DMS153 (cell line): ENCODE measurements around the gene CACNA2D2.
A peak's percentile ranks its signal among the peaks of the same experiment; 100 is the strongest.

Experiments used
- DNase-seq: peaks from one replicate; lab custom pipeline; 2025; lab: John Stamatoyannopoulos, UW

The CACNA2D2 gene

GRCh38 chr3:50325497-50326181 lies 177.8 kb downstream of the CACNA2D2 start:
- no peak for DNase-seq

- no peak for DNase-seq
Observed at GRCh38 chr3:50325113-50325480, 178.3 kb downstream of the CACNA2D2 start.

- no peak for DNase-seq
Observed at GRCh38 chr3:50324351-50325112, 178.9 kb downstream of the CACNA2D2 start.

- DNase-seq, result no peak
Observed at GRCh38 chr3:50323614-50324199, 179.7 kb downstream of the CACNA2D2 start.

- no peak for DNase-seq
Observed at GRCh38 chr3:50323092-50323600, 180.3 kb downstream of the CACNA2D2 start.

- peak; percentile 41 for DNase-seq
Observed at GRCh38 chr3:50322386-50323091, 180.9 kb downstream of the CACNA2D2 start, which contains the start of gene HYAL2. TSS of gene HYAL2 (minus strand) at chr3:50322745. CDS start at chr3:50320489, 2,256 bp downstream.

- no peak for DNase-seq
Observed at GRCh38 chr3:50322115-50322385, 181.4 kb downstream of the CACNA2D2 start.

GRCh38 chr3:50321336-50322114 lies 181.9 kb downstream of the CACNA2D2 start:
- peak; percentile 54 for DNase-seq

GRCh38 chr3:50320853-50321335 lies 182.5 kb downstream of the CACNA2D2 start:
- no peak for DNase-seq

GRCh38 chr3:50319894-50320625 lies 183.4 kb downstream of the CACNA2D2 start:
- DNase-seq, result no peak

- DNase-seq, result no peak
Observed at GRCh38 chr3:50319181-50319893, 184.1 kb downstream of the CACNA2D2 start.

GRCh38 chr3:50318615-50319014 lies 184.8 kb downstream of the CACNA2D2 start:
- DNase-seq, result no peak

GRCh38 chr3:50318163-50318562 lies 185.3 kb downstream of the CACNA2D2 start:
- DNase-seq, result no peak

- no peak for DNase-seq
Observed at GRCh38 chr3:50317300-50317699, 186.1 kb downstream of the CACNA2D2 start.

- DNase-seq, result no peak
Observed at GRCh38 chr3:50316657-50317242, 186.7 kb downstream of the CACNA2D2 start.

- DNase-seq, result no peak
Observed at GRCh38 chr3:50314816-50315215, 188.6 kb downstream of the CACNA2D2 start.

- DNase-seq, result no peak
Observed at GRCh38 chr3:50314342-50314741, 189.1 kb downstream of the CACNA2D2 start.
